GM23338 (cell line): Measurements from ENCODE around the gene TCP11L2. TPM values are rescaled to one million over a fixed set of nuclear protein-coding genes. Genes with fewer than 3 reads are reported as not detected.

Experiments used
- ATAC-seq: fragments of 200-7000 bp; cut with Tn5 transposase; 3 replicates; pipeline ENCODE4 v1.9.1; 2020
- DNase-seq: peaks from one replicate; pipeline ENCODE4 v3.0.0-alpha.2; 2015; ENCODE audit warnings: low spot score
- H2AFZ ChIP-seq: fragments of 200-600 bp; sonication (generic); 2 replicates; pipeline ENCODE4 v1.8.0; 2016; ENCODE audit warnings: antibody characterized with exemption, mild to moderate bottlenecking, moderate library complexity
- H3F3A ChIP-seq: fragments of 200-600 bp; sonication (generic); replicated peaks from 2 replicates; pipeline ENCODE4 v1.8.0; 2017; ENCODE audit warnings: antibody characterized with exemption, mixed run types, low read depth
- H3K27ac ChIP-seq: fragments of 200-600 bp; sonication (generic); 2 replicates; pipeline ENCODE4 v1.6.1; 2016; ENCODE audit warnings: low read depth
- H3K27me3 ChIP-seq: fragments of 200-600 bp; sonication (generic); 2 replicates; pipeline ENCODE4 v1.8.0; 2016; ENCODE audit warnings: mild to moderate bottlenecking, mixed run types, moderate library complexity; ENCODE audit not compliant: insufficient read depth
- H3K36me3 ChIP-seq: fragments of 200-600 bp; sonication (generic); 2 replicates; pipeline ENCODE4 v1.8.0; 2016; ENCODE audit warnings: mild to moderate bottlenecking; ENCODE audit not compliant: insufficient read depth
- H3K4me1 ChIP-seq: fragments of 200-600 bp; sonication (generic); 2 replicates; pipeline ENCODE4 v1.8.0; 2016; ENCODE audit warnings: mild to moderate bottlenecking, moderate library complexity; ENCODE audit not compliant: insufficient read depth
- H3K4me2 ChIP-seq: fragments of 200-600 bp; sonication (generic); 2 replicates; pipeline ENCODE4 v1.7.1; 2017; ENCODE audit warnings: mixed run types
- H3K4me3 ChIP-seq: fragments of 200-600 bp; sonication (generic); 2 replicates; pipeline ENCODE4 v1.6.1; 2016; ENCODE audit warnings: mixed run types
- H3K79me2 ChIP-seq: fragments of 200-600 bp; sonication (generic); replicated peaks from 2 replicates; pipeline ENCODE4 v1.8.0; 2017; ENCODE audit warnings: mild to moderate bottlenecking; ENCODE audit not compliant: insufficient read depth
- H3K9me2 ChIP-seq: fragments of 200-600 bp; sonication (generic); 2 replicates; pipeline ENCODE4 v1.8.0; 2017; ENCODE audit not compliant: insufficient read depth
- H4K20me1 ChIP-seq: fragments of 200-600 bp; sonication (generic); replicated peaks from 2 replicates; pipeline ENCODE4 v1.8.0; 2017; ENCODE audit warnings: mild to moderate bottlenecking; ENCODE audit not compliant: insufficient read depth
- H3K27ac Mint-ChIP-seq: 2 replicates; pipeline ENCODE4 v1.8.0; 2020; ENCODE audit warnings: inconsistent platforms, mild to moderate bottlenecking, moderate library complexity, mixed read lengths
- H3K27me3 Mint-ChIP-seq: 3 replicates; pipeline ENCODE4 v1.8.0; 2022; ENCODE audit warnings: low read depth, mild to moderate bottlenecking, moderate library complexity, mixed read lengths, inconsistent platforms; ENCODE audit not compliant: insufficient read depth, poor library complexity
- H3K36me3 Mint-ChIP-seq: 3 replicates; pipeline ENCODE4 v1.8.0; 2021; ENCODE audit warnings: low read depth, mild to moderate bottlenecking, inconsistent platforms, moderate library complexity, mixed read lengths
- H3K4me1 Mint-ChIP-seq: 3 replicates; pipeline ENCODE4 v1.8.0; 2020; ENCODE audit warnings: mild to moderate bottlenecking, inconsistent platforms, mixed read lengths
- H3K4me3 Mint-ChIP-seq: 3 replicates; pipeline ENCODE4 v1.8.0; 2021; ENCODE audit warnings: moderate library complexity, mild to moderate bottlenecking, inconsistent platforms, mixed read lengths
- H3K9me3 Mint-ChIP-seq: 3 replicates; pipeline ENCODE4 v1.8.0; 2020; ENCODE audit warnings: moderate library complexity, mild to moderate bottlenecking, inconsistent platforms, mixed read lengths
- CREB1 ChIP-seq: fragments of 250-450 bp; sonication (Bioruptor Pico); IDR thresholded peaks from 2 replicates; pipeline ENCODE4 v1.5.0; 2020; ENCODE audit warnings: low read depth, mild to moderate bottlenecking, moderate library complexity
- CTCF ChIP-seq, 2 experiments: fragments of 200-600 bp in 1 of 2; sonication (generic) in 1 of 2; conservative IDR thresholded peaks; 2 replicates each; pipeline versions ENCODE4 v1.5.1 to v1.6.1; 2016 to 2017; ENCODE audit warnings: antibody characterized with exemption in 2 of 2, low read depth in 2 of 2, mild to moderate bottlenecking in 2 of 2, moderate library complexity in 1 of 2
- EZH2 ChIP-seq: fragments of 200-600 bp; sonication (generic); IDR thresholded peaks from one replicate; pipeline ENCODE4 v1.8.0; 2017; ENCODE audit warnings: antibody characterized with exemption, mild to moderate bottlenecking, low read depth; ENCODE audit not compliant: unreplicated experiment
- EZH2phosphoT487 ChIP-seq: fragments of 200-600 bp; sonication (generic); IDR thresholded peaks from one replicate; pipeline ENCODE4 v1.8.1; 2018; ENCODE audit warnings: antibody characterized with exemption; ENCODE audit not compliant: unreplicated experiment
- JUNB ChIP-seq: IDR thresholded peaks from one replicate; pipeline ENCODE4 v1.6.1; 2016; ENCODE audit warnings: antibody characterized with exemption; ENCODE audit not compliant: unreplicated experiment
- NANOG ChIP-seq: IDR thresholded peaks from 2 replicates; pipeline ENCODE4 v1.6.1; 2016; ENCODE audit warnings: antibody characterized with exemption, borderline replicate concordance
- POLR2AphosphoS5 ChIP-seq: IDR thresholded peaks from 2 replicates; pipeline ENCODE4 v1.6.1; 2016; ENCODE audit warnings: antibody characterized with exemption, low read depth
- REST ChIP-seq: IDR thresholded peaks from one replicate; pipeline ENCODE4 v1.6.1; 2018; ENCODE audit warnings: antibody characterized with exemption; ENCODE audit not compliant: unreplicated experiment
- STAT1 ChIP-seq: IDR thresholded peaks from one replicate; pipeline ENCODE4 v1.6.1; 2016; ENCODE audit warnings: antibody characterized with exemption; ENCODE audit not compliant: unreplicated experiment
- ZNF114 ChIP-seq: fragments of 250-450 bp; sonication (Bioruptor Pico); IDR thresholded peaks from 2 replicates; pipeline ENCODE4 v1.5.0; 2020; ENCODE audit warnings: mild to moderate bottlenecking, moderate library complexity
- ZNF331 ChIP-seq: fragments of 250-450 bp; sonication (Bioruptor Pico); IDR thresholded peaks from 2 replicates; pipeline ENCODE4 v1.5.0; 2020; ENCODE audit warnings: low read depth, mild to moderate bottlenecking, moderate library complexity
- ZNF462 ChIP-seq: fragments of 250-450 bp; sonication (Bioruptor Pico); IDR thresholded peaks from 2 replicates; pipeline ENCODE4 v1.5.0; 2020; ENCODE audit warnings: mild to moderate bottlenecking, moderate library complexity
- polyA plus RNA-seq: library from polyadenylated mRNA; unstranded; fragments of >200 nt; fragmentation: Nextera tagmentation; extraction: Ambion mirVana; gene quantifications from 2 replicates; pipeline ENCODE4 v1.2.1, GENCODE V29; 2016
- total RNA-seq: library from RNA; depleted of rRNA; stranded (reverse); fragments of >200 nt; shearing (Covaris generic); gene quantifications from 2 replicates; pipeline ENCODE4 v1.2.3, GENCODE V29; 2014

TCP11L2 gene
- total and polyA plus RNA-seq, 2 experiments from 2014 or later = 1.4 to 4.4 TPM

- no peak for TF ChIP-seq ZNF331 (CRISPR knock-in tag)
- no peak for TF ChIP-seq STAT1
- TF ChIP-seq EZH2phosphoT487 = no peak
- TF ChIP-seq EZH2 = no peak
- no peak for TF ChIP-seq NANOG
- no peak for TF ChIP-seq REST
- no peak for TF ChIP-seq JUNB
These were observed 1.5 kb downstream of the TCP11L2 start (continued) for GRCh38 chr12:106304001-106304421.

- no peaks in the 10 kb centered on the region for H3K79me2 ChIP-seq
- no peaks in the 10 kb centered on the region; the same call in 2 of the 3 replicates for H3K36me3 Mint-ChIP-seq
- peaks cover 6% of the 10 kb centered on the region for H3K27me3 Mint-ChIP-seq
- H3K4me2 ChIP-seq = no peak overlapping the region
- H3K4me1 Mint-ChIP-seq = peaks cover 37% of the 10 kb centered on the region
- no peaks in the 10 kb centered on the region; the same call in 1 of the 2 replicates for H3F3A ChIP-seq
- H3K9me2 ChIP-seq = no peaks in the 10 kb centered on the region
- no peaks in the 10 kb centered on the region for H3K36me3 ChIP-seq
- H2AFZ ChIP-seq = no peak overlapping the region
- H3K27ac Mint-ChIP-seq = no peak overlapping the region
- DNase-seq (no peak), ATAC-seq (no peak)
- H3K4me1 ChIP-seq = peaks cover 18% of the 10 kb centered on the region; the same call in 1 of the 2 replicates
- H3K27ac ChIP-seq = no peak overlapping the region
- H3K4me3 ChIP-seq = no peak overlapping the region
- no peaks in the 10 kb centered on the region for H3K9me3 Mint-ChIP-seq
- no peak overlapping the region for H3K4me3 Mint-ChIP-seq
- H4K20me1 ChIP-seq = no peaks in the 10 kb centered on the region; the same call in 1 of the 2 replicates
- H3K27me3 ChIP-seq = no peaks in the 10 kb centered on the region
- TF ChIP-seq CTCF (conservative IDR thresholded peaks at IDR 0.05; ENCODE audit: low read depth in 2 of 2) (no peak), EZH2 (no peak), NANOG (no peak), ZNF462 (CRISPR knock-in tag) (no peak), ZNF114 (CRISPR knock-in tag) (no peak), EZH2phosphoT487 (no peak), JUNB (no peak), CREB1 (no peak), POLR2AphosphoS5 (no peak)
These were observed 2.3 kb downstream of the TCP11L2 start for GRCh38 chr12:106304797-106305196.
